ENCODE results near the gene CAMK4.

The CAMK4 gene

DNA sequence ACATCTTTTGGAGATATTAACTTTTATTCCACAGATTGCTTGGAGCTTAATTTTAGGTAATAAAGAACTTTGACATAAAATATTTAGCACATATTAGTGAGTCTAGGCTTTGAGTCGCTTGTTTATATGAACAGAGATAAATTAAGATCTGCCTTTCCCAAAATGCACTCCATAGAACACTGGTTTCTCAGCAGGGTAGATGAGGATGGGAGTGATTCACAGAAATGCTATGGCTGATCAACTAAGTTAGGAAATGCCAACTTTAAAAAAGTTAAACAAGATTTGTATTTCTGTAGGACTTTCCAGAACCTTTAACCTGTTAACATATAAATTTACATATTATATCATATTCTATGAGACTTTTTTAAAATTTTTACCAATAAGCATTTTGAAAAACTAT lies 222.9 kb downstream of the CAMK4 start:
- DNase-seq = no peak

GRCh38 chr5:111447822-111448221 lies 223.6 kb downstream of the CAMK4 start:
- DNase-seq = no peak

DNA sequence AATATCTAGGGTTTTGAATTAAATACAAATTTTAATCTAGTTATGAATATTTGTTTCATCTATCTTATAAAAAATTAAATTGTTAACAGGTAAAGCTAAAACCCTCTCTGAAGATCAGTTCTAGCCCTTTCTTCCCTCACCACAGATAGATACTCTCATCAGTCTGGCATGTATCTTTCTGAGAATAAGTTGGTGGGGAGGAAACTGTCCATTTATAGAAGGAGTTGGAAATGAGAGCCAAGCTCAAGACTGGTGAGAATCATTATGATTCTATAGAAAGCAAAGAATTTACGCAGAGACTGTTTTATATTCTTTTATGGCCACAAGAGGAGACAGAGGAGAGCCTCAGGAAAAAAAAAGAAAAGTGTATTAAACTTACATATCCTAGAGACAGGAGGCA lies 229.1 kb downstream of the CAMK4 start:
- DNase-seq = no peak

DNA sequence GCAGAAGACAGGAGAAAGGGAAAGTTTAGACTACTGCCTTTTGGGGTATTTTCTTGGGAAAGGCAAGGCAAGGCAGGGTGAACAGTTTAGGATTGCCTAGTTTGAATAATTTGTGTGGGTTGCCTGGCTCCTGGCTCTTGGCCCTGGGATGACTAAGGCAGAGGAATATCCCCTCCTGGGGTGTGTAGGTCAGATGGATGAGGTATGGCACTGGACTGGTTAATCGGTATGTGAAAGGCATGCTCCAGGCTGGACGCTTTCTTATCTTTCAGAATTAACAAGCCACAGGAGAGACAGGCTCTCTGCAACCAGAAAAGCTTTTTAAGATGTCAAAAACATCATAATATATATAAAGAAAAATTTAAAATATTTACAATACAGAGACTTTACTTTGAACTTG lies 229.6 kb downstream of the CAMK4 start:
- DNase-seq = no peak

DNA sequence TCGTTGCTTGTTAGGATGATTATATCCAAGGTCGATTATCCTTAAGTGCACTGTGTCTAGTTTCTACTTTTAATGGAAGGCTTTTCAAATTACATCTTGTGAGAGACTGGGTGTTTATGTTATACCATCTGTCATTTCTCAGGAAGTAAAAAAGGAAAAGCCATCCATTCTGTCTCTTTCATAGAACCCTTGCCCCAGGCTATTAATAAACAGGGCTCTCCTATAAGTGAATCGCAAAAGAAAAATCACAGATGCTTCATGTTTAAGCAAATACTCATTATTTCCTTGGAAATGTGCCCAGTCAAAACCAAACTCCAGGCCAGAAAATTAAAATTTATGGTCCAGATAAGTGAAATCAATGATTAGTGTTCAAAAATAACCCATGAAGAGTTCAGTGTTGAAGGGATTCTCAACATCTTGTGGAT lies 230.0 kb downstream of the CAMK4 start:
- DNase-seq = no peak

DNA sequence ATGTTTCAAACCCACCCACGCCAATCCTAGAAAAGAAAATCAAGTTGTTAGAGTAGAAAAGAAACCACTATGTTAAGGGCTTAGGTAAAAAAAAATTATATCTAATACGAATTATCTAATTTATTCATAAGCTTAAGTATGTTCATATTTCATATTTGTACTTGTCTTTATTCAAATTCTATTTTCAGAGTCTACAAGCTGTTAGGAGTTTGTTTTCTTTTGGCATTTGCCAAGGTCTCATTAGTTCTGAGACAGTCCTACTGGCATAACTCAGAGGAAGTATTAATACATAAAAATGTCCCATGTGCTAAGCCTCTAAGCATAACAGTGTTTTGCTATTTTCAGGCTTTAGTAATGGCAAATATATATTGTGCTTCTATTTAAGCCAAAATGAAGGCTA lies 230.6 kb downstream of the CAMK4 start:
- no peak for DNase-seq

- DNase-seq = no peak
Measured at GRCh38 chr5:111461255-111461671, 237.1 kb downstream of the CAMK4 start.

DNA sequence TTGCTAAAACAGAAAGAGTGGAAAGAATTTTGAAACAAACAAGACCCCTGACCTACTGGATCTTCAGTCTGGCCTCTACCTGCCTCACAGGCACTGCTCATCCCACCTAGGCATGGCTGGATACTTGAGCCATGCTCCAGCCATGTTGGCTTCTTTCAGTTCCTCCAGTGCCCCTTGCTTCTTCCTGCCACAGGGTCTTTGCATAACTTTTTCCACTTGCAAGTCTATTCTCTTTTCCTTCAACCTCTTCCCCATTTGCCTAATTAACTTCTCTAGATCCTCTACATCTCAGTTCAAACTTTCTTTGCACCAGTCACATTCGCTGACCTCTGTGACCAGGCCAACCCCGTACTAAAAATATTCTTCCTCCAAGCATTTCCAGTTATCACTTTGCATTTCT lies 237.8 kb downstream of the CAMK4 start:
- DNase-seq = no peak

DNA sequence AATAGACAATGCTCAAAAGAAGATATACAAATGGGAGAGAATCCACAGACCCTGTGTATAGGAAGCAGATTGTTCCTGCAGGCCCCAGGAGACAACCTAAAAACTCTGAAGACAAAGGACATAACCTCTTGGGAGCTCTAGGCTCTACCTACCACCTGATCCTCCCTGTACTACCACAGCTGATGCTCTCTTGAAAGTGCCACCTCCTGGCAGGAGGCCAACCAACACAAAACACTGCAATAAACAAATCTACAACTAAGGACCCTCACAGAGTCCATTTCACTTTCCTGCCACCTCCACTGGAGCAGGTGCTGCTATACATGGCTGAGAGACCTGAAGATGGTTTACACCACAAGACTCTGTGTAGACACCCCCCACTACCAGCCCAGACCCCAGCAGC lies 239.1 kb downstream of the CAMK4 start:
- DNase-seq = no peak

DNA sequence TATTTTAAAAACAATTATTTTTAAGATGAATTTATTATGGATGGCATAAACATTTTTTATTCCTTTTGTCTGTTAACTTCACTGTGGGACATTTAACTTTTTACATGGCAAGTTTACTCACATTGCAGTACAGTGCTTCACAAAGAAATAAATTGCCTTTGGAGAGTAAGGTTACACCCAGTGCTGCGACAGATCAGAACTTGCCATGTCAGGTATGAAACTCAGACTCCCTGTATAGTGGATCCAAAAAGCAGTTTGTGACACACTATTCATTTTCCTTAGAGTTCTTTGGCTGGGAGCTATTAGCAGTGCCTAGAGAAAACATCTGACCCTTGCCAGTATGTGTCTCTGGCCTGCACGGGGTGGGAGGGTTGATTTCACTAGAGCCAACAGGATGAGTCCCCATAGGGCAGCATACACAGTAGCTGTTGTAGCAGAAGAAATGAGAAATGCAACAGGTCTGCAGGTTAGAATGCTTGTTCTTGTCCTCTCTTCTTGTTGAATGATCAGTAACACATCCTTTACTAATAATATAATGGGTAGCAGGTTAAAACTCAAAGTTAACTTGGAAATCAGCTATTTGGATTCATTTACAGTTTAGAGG lies 245.2 kb downstream of the CAMK4 start:
- DNase-seq = no peak

DNA sequence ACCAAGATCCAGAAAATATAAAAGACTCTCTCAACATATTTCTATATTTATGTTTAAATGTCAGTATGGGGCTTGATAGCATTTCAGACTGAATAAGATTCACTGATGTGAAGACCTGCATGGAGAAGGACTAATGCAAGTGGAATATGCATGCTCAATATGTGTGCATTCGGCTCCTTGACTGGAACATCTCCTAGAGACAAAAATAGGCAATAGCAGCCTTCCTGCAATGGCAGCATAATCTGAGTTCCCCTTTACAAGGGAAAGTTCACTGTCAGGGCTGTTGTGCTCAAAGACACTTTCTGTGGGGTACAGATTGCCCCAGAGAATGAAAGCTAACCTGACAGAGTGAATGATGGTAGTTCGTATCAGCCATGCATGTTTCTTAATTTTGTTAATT lies 245.7 kb downstream of the CAMK4 start:
- no peak for DNase-seq

GRCh38 chr5:111472096-111472495 lies 247.9 kb downstream of the CAMK4 start:
- DNase-seq = no peak

DNA sequence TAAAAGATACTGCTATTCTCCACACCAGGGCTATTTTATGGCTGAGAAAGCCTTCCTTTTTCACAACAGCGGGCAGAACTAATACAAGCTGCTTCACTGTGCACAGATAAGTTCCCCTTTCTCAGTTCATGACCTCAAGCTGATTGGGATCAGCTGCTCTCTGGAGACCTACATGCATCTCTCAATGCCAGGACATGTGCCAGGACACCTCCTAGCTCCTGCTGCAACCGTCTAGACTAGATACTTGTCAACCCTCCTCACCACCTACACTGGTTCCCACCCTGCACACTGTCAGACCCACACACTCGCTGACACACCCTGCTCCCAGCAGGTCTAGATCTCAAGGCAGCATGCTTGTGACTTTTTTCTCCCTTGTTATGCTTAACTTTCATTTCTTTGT lies 248.4 kb downstream of the CAMK4 start:
- DNase-seq = no peak

DNA sequence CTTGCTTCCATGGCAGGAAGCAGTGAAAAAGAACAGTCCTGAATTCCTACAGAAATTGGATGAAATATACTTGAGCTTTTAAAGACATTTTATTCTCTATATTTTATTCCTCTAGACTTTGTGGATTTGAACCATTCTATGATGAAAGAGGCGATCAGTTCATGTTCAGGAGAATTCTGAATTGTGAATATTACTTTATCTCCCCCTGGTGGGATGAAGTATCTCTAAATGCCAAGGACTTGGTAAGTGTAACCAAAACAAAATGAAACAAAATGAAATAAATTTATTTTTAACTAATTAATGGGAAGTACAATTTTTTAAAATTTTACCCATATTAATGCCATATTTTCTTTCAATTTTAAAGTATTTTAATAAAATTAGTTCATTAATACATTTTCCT lies 254.1 kb downstream of the CAMK4 start:
- no peak for DNase-seq

DNA sequence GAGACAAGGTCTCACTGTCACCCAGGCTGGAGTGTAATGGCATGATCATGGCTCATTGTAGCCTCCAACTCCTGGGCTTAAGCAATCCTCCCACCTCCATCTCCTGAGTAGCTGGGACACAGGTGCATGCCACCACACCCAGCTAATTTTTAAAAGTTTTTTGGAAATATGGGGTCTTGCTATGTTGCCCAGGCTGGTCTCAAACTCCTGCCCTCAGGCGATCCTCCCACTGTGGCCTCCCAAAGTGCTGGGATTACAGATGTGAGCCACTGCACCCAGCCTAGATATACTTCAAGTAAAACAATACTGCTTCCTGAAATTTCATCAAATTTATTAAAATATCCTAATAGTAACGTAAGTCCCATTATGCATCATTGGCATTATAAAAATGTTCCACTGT lies 254.7 kb downstream of the CAMK4 start:
- DNase-seq = no peak

DNA sequence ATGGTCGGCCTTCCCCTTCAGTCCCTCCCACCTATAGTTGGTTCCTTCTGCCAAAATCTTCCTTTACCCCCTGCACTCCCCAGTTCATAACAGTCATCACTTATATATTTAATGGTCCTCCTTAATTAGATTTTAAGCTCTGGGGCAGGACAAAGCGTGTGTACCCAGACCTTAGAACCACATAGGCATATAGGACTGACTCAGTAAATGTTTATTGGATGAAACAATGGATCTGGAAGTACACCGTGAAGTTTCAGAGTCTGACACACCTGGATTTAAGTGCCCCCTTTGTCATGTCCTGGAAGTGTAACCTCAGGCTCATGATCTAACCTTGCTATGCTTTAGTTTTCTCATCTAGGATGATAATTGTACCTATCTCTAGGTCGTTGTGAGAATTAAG lies 256.2 kb downstream of the CAMK4 start:
- DNase-seq = no peak

DNA sequence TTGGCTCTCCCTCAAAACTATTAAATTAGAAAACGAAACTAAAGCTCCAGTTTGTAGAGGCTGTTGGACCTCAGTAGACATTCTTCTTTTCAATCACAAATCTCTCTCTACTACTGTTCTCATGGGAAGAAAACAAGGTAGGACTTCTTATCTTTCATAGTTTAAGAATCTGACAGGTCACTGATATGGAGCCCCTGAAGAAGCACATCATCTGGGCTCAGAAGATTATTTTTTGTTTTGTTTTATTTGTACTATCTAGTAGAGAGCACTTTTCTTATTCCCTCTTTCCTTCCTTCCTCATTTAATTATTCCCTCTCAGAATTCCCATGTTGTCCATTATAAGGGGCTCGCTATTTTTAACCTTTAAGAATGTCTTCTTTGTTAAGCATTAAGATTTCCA lies 261.9 kb downstream of the CAMK4 start:
- DNase-seq = no peak

DNA sequence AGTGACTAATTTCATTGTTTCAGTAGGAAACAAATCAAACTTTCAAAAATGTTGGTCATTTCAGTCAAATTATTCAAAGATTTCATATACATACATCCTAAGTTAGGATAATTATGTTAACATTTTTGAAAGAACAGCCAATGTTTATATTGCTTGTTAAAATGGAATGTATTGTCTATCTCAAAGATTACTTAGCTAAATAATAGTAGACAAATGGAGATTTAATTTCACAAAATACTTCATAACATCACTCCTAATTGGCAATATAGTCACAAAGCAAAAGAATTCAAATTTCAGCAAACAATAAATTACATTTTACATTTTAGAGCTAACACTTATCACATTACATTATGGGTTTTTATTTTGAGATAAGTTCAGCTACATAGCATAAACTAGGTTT lies 262.7 kb downstream of the CAMK4 start:
- DNase-seq = no peak

GRCh38 chr5:111488353-111488752 lies 264.2 kb downstream of the CAMK4 start:
- DNase-seq = no peak

GRCh38 chr5:111493031-111493430 lies 268.8 kb downstream of the CAMK4 start:
- no peak for DNase-seq

- DNase-seq = no peak
Measured at GRCh38 chr5:111494355-111494999, 270.3 kb downstream of the CAMK4 start.

GRCh38 chr5:111495159-111495558 lies 271.0 kb downstream of the CAMK4 start:
- DNase-seq = no peak

- DNase-seq = no peak
Measured at GRCh38 chr5:111498346-111498745, 274.2 kb downstream of the CAMK4 start.

- DNase-seq = no peak
Measured at GRCh38 chr5:111502956-111503355, 278.8 kb downstream of the CAMK4 start.

DNA sequence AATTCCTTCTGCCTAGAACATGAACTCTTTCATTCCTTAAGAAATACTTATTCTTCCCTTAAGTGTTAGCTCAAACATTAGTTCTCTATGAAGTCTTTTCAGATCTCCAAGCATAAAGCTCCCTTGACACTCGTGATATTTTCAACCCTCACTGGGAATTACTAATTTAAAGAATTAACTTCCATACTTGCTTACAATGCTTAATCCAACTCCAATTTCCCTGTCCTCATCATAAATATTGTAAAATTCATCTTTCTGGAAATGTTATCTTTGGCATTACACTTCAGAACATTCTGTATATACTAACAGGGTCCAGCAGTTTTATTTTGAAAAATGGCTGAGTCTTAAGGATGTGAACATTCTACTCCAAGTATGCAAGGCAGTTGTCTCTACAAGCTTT lies 280.9 kb downstream of the CAMK4 start:
- no peak for DNase-seq
